Measurements from ENCODE around the gene THUMPD3.

THUMPD3 gene

GRCh38 chr3:9361691-9362388, 1.0 kb upstream of the THUMPD3 start:
- no peak for DNase-seq

- no peak for DNase-seq
These were observed 6.7 kb downstream of the THUMPD3 start for GRCh38 chr3:9369508-9369907.

GRCh38 chr3:9373465-9373864, 10.6 kb downstream of the THUMPD3 start:
- no peak for DNase-seq

DNA sequence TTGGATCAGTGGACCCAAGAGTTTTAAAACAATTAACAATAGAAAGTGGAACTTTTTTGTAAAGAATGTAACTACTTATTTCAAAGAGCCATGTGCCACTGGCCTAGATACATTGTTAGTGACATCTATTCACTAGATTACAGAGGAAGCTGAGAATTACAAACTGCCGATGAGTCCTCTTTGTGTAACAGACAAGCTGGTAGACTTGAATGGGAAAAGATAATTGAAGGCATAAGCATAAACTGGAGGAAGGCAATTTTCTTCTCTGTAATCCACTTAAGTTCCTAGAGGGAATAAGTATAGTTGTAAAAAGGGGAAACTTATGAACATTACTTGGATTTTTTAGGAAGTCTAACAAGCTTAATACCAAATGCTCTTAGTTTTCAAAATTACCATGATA, 15.1 kb downstream of the THUMPD3 start:
- no peak for DNase-seq

DNA sequence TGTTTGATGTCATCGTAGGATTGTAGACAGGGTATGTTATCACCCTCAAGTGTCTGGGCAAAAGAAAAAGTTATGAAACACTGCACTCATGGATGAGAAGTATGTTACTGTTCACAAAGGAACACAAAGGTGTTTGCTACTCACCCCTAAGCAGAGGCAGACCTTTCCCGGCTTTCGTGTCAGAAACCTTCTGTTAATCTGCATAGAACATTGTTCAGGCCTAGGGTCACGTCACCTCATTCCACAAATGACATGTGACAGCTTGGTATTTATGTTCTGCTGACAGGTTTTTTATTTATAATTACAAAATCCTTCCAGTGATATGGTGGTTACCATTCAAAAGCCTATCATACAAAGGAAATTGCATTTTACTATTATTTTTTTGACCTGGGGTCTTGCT, 16.5 kb downstream of the THUMPD3 start:
- DNase-seq = no peak

- no peak for DNase-seq
These were observed 17.2 kb downstream of the THUMPD3 start for GRCh38 chr3:9380014-9380413.

DNA sequence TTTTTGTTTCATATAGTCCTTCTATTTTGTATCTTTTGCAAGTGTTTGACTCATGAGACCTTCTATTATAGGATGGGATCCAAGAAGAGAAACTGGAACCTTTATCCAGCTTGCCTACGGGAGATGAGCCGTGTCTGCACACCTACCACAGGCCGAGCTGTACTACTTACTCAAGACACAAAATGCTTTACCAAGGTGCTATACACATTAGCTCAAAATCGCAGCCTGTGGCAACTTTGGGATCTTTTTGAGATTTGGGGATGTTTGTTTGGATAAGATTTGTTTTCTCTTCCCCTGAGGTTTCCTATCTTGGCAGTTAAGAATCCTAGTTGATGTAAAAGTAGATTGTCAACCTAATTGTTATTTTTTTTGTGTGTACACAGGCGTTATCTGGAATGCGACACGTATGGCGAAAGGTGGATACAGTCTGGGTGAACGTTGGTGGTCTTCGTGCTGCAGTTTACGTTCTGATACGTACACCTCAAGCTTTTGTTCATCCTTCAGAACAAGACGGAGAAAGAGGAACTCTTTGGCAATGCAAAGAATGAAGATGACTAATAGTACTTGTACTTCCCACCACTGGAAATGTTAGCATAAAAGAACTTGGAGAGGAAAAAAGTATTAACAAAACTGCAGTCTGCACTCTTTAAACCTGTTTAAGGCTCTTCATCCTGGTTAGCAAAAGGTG, 21.4 kb downstream of the THUMPD3 start:
- DNase-seq = no peak

DNA sequence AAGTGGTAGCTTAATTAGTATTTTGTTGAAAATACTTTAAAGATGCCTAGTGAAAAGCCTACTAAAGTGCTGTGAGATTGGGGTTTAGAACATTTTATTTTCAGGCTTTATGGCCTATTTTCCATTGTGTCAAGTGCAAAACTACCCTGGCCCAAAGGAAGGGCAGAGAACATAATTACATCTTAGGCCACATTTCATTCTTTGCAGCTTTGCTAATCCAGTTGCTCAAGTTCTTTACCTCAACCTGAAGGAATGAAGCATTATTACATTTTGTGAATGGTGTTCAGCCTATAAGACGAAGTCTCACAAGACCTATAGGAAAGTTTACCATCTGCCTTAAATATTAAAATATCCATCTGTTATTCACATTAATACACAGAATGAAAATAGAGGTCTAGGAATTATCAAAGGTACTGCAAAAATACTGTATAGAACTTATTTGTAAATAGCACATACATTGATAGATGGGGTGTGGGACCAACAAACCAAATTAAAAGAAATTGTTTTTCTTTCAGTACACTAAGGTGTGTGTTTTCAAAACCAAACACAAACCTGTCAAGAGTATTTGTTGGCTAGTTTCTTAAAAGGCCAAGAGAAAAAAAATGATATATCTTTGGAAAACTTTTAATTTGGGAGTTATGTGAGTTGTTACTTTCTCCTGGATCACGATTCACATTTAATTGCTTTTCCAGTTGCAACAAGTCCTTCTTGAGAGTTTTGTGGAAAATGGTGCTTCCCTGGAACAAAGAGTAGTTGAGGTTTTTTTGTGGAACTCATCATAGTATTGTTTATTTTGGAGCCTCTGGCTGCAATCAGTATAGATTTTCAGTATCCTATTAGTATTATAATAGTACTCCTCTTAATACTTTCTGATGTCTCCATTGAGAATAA, 22.6 kb downstream of the THUMPD3 start:
- no peak for DNase-seq

DNA sequence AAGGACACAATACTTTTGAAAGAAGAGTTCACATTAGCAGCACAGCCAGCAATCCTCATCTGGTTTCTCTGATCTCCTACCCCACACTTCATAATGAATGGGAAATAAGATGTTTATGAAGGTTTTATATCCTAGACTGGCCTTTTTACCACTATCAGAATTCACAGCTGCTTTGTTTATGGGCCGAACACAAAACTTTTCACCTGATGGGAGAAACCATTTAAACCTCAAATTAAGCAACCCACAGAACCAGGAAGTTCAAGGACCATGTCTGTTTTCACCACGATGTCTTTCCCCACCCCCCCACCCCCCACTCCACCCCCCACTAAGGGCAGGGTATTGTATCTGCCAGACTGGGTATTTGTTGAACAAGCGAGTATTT, 23.2 kb downstream of the THUMPD3 start:
- no peak for DNase-seq

DNA sequence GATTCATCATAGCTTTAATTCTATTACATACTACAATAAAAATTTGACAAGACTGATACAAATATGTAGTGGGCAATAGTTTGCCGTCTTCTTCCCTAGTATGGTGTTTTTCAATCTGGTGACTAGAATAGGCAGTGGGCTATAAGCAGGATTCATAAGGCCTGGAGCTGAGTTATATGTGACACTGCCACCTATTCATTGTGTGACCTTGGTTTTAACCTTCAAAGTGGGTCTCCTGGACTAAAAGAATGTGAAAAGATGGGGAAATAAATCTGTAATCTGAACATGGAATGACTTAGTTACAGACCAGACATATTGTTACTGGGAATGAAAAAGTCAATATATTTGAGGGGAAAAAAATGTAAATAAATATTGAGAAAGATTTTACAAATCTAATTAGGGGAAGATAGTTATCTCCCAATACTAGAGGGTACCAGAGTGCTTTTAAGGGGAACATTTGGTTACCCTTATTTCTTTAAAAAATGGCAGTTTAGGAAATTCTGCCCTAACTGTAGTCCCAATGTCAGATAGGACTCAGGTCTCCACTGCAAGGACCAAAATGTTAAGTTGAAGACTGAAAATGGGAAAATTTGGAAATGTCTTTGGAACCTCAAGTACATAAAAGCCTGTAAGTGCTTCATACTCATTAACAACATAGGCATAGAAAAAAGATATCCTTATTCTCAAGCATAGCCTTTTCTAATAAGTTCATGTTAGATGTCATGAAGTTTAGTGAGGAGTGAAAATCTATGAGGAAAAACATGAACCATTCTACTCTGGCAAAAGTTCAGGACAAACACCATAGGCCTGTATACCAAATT, 23.9 kb downstream of the THUMPD3 start:
- DNase-seq = no peak

- DNase-seq = no peak
These were observed 24.4 kb downstream of the THUMPD3 start for GRCh38 chr3:9387322-9387655.

DNA sequence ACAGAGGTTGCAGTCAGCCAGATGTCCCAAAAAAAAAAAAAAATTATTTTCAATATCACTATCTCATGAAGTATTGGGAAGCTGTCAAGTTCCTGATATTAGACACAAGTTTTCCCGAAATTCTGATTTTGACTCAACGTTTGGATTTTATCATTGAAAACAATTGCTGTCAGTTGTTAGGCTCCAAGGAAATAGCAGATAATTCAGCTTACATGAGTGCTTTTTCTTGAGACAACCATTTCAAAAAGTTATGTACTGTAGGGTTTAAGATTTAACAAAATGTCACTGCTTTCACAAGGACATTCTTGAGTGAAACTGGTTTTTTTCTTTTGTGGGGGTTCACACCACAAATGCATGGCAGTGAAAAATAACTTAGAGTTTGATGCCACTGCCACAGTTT, 25.3 kb downstream of the THUMPD3 start:
- DNase-seq = no peak

DNA sequence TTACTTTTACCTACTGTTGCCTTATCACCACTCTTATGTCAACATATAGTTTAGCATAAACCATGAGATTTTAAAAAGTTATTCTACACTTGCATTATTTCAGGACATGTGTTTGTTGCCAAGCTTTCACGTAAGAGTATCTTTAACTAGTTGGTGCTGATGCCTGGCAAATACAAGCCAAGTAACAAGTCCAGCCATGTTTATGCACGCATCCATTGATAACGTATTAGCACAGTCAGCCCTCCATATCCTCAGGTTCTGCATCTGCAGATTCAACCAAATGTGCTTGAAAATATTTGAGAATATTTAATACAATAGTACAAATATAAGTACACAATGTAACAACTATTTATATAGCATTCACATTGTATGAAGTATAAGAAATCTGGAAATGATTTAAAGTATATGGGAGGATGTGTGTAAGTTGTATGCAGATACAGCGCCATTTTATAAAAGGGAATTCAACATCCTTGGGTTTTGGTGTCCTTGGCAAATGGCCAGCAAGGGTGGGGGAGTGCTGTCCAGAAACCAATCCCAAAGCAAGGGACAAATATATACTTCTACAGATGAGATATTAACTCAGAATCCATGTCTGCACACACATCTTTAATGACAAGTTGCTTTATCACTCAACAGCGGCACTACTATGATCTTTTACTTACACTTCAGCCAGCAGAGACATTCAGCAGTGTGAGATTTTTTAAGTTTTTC, 25.9 kb downstream of the THUMPD3 start:
- no peak for DNase-seq

GRCh38 chr3:9390265-9390888, 27.5 kb downstream of the THUMPD3 start:
- DNase-seq = no peak

DNA sequence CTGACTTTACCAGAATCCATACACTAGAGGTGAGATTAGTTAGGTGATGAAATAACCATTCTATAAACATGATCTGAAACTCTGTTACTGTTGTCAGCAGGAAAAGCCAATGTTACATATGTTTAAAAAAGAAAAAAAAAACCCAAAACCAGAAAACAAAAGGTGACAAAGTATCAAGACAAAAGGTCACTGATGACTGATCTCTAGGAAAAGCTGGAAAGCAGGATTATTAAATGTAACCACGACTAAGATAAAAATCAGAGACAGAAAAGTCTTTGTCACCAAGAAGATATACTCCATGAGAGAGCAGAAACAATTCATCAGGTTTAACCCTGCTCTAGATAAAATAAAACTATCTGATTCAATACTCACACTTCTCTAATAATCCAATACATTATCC, 29.2 kb downstream of the THUMPD3 start:
- DNase-seq = no peak

GRCh38 chr3:9395570-9396300, 32.9 kb downstream of the THUMPD3 start:
- DNase-seq = no peak

DNA sequence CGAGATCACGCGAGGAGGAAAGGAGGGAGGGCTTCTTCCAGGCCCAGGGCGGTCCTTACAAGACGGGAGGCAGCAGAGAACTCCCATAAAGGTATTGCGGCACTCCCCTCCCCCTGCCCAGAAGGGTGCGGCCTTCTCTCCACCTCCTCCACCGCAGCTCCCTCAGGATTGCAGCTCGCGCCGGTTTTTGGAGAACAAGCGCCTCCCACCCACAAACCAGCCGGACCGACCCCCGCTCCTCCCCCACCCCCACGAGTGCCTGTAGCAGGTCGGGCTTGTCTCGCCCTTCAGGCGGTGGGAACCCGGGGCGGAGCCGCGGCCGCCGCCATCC, 33.4 kb downstream of the THUMPD3 start:
- peak; percentile 54 to 69 for DNase-seq

DNA sequence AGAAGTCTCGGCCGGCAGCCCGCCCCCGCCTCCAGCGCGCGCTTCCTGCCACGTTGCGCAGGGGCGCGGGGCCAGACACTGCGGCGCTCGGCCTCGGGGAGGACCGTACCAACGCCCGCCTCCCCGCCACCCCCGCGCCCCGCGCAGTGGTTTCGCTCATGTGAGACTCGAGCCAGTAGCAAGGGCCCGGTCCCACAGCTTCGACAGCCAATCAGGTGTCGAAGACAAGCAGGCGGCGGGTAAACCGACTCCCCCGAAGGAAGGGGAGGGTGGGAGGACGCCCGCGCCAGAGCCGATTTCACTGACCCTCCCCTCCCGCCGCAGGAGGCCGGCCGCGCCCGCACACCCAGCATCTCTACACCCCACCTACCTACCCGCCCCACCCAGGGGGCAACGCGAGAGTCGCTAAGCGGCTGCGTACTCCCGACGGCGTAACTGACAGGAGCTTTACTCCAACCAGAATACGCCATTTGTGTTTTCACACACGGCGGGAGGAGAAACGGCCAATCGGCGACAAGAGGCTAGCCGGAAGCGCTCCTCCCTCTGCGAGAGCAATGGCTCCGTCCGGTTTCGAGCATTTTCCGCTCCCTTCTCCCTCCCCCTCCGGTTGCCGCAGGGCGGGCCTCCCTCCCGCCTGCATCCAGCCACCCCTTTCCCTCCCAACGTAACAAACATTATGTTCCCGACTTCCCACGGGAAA, 33.9 kb downstream of the THUMPD3 start:
- peak; percentile 89 to 94 for DNase-seq

GRCh38 chr3:9397332-9397905, 34.6 kb downstream of the THUMPD3 start, which contains the start of gene SETD5:
Gene SETD5 (plus strand): TSS chr3:9397615. CDS start chr3:9428939, 31,324 bp downstream.
- DNase-seq = peak; percentile 80 to 85

All from NCI-H2081 (cell line).